Adrenal gland (tissue), 12 donors: Measurements from ENCODE around the gene ZDHHC20. TPM values are rescaled to one million over a fixed set of nuclear protein-coding genes. Genes with fewer than 3 reads are reported as not detected.

Source experiments
- DNase-seq, 7 donors: peaks; one replicate each; pipeline ENCODE4 v3.0.0-alpha.2; 2019 to 2020
- H3K27ac ChIP-seq, 5 donors: fragments of 200-600 bp; sonication (generic) in 4 of 5; 1 replicate in 3 of 5; 2 replicates in 2 of 5; pipeline versions ENCODE4 v1.5.1 to v1.8.0; 2016 to 2020; ENCODE audit warnings: mild to moderate bottlenecking in 1 of 5
- H3K27me3 ChIP-seq: fragments of 200-600 bp; 2 replicates; pipeline ENCODE4 v1.8.0; 2021
- H3K36me3 ChIP-seq, 2 donors: fragments of 200-600 bp; replicated peaks in 1 of 2; 1 replicate in 1 of 2; 2 replicates in 1 of 2; pipeline versions ENCODE4 v1.5.1 to v1.8.0; 2018 to 2022
- H3K4me1 ChIP-seq, 2 donors: fragments of 200-600 bp; replicated peaks in 1 of 2; 1 replicate in 1 of 2; 2 replicates in 1 of 2; pipeline versions ENCODE4 v1.5.1 to v1.8.0; 2018 to 2021
- H3K4me3 ChIP-seq, 4 donors: fragments of 200-600 bp; sonication (generic) in 3 of 4; one replicate each; pipeline ENCODE4 v1.5.1; 2016 to 2018
- H3K9me3 ChIP-seq, 3 donors: fragments of 200-600 bp; sonication (generic) in 1 of 3; replicated peaks in 1 of 3; 1 replicate in 2 of 3; 2 replicates in 1 of 3; pipeline versions ENCODE4 v1.5.1 to v1.8.0; 2016 to 2021
- CTCF ChIP-seq, 6 experiments: fragments of 450-650 bp in 4 of 6; fragments of 200-600 bp in 2 of 6; sonication (generic) in 1 of 6; IDR thresholded peaks; 1 replicate in 5 of 6; 2 replicates in 1 of 6; pipeline versions ENCODE4 v1.5.1 to v1.8.0; 2016 to 2021; ENCODE audit warnings: antibody characterized with exemption in 6 of 6, mild to moderate bottlenecking in 2 of 6, moderate library complexity in 1 of 6
- POLR2A ChIP-seq, 2 donors: fragments of 450-650 bp; IDR thresholded peaks; one replicate each; pipeline ENCODE4 v1.6.1; 2017; ENCODE audit warnings: antibody characterized with exemption in 2 of 2, mild to moderate bottlenecking in 2 of 2, moderate library complexity in 1 of 2
- WGBS, 4 donors: extraction: QIAGEN DNeasy Blood & Tissue Kit in 2 of 4; methylation state at CpG; one replicate each; pipeline versions ENCODE4 v1.1.5 to v1.1.7; 2013 to 2017; 5-methylcytosine and 5-hydroxymethylcytosine counted together
- intact Hi-C, 2 donors: fragments of 100-400 bp; cut with DNase I; formaldehyde crosslinking; loops; one replicate each; pipeline versions ENCODE4 v1.14.1 to v1.15.0; 2022 to 2023
- polyA plus RNA-seq, 3 donors: library from polyadenylated mRNA; stranded (reverse); fragments of 200-250 nt in 2 of 3; fragments of 350-450 nt in 1 of 3; fragmentation: Illumina TruSeq in 1 of 3; extraction: RNeasy Lipid Tissue Mini Kit (QIAGEN cat#74804) in 1 of 3; gene quantifications; one replicate each; pipeline ENCODE4 v1.2.3, GENCODE V29; 2013 to 2014
- total RNA-seq, 9 donors: library from RNA; depleted of rRNA in 4 of 9; stranded (reverse); fragments of >200 nt in 4 of 9; fragments of 120-200 nt in 1 of 9; fragmentation: NEBNext Ultra II Directional in 1 of 9; extraction: Animal tissue kit (Norgen Biotek cat#: 25700) in 1 of 9; gene quantifications; one replicate each; pipeline versions ENCODE4 v1.1.0 to v1.2.4, GENCODE V29; 2013 to 2023
- donor health status: healthy with polysubstance abuse.
- donor health status: Bipolar disorder and iron deficiency.
- donor health status: DM: yes; HTN: yes; CAD: no.
- donor health status: DM: no; HTN: no; CAD: no.
- donor health status: DM: no; HTN: no; CAD: no.
- donor health status: DM: yes; HTN: yes; CAD: no.

ZDHHC20 gene
- total and polyA plus RNA-seq, 12 donors: 7.0 to 93.0 (median 41.2) TPM

- no peak overlapping the region for H3K27ac ChIP-seq
- DNase-seq: no peak
- H3K27me3 ChIP-seq: no peaks in the 10 kb centered on the region
- intact Hi-C loops: no loop called here
- TF ChIP-seq CTCF (IDR thresholded peaks at IDR 0.05) (no peak), POLR2A (IDR thresholded peaks at IDR 0.05) (no peak)
- no peaks in the 10 kb centered on the region for H3K9me3 ChIP-seq
- no peaks in the 10 kb centered on the region for H3K36me3 ChIP-seq
- WGBS, 4 donors: 77 to 80% (median 78%) methylated on average over 8 of the region's 8 CpGs
- H3K4me1 ChIP-seq: peaks cover 0 to 8% of the 10 kb centered on the region in 2 donors
- no peak overlapping the region for H3K4me3 ChIP-seq
Observed at GRCh38 chr13:21330126-21330861, 128.8 kb downstream of the ZDHHC20 start.

GRCh38 chr13:21328836-21329477 lies 130.1 kb downstream of the ZDHHC20 start:
- no peak overlapping the region for H3K27ac ChIP-seq
- DNase-seq: no peak
- H3K4me3 ChIP-seq: no peak overlapping the region
- H3K36me3 ChIP-seq: no peaks in the 10 kb centered on the region
- no peaks in the 10 kb centered on the region for H3K27me3 ChIP-seq
- H3K9me3 ChIP-seq: no peaks in the 10 kb centered on the region
- TF ChIP-seq POLR2A (IDR thresholded peaks at IDR 0.05): no peak
- TF ChIP-seq CTCF (IDR thresholded peaks at IDR 0.05): no peak
- WGBS, 4 donors: 83 to 89% (median 88%) methylated on average over 6 of the region's 6 CpGs
- H3K4me1 ChIP-seq: peaks cover 0 to 8% of the 10 kb centered on the region in 2 donors
- intact Hi-C loops: no loop called here

- H3K36me3 ChIP-seq: no peaks in the 10 kb centered on the region
- H3K9me3 ChIP-seq: no peaks in the 10 kb centered on the region
- no peak for DNase-seq
- H3K27ac ChIP-seq: no peak overlapping the region
- H3K27me3 ChIP-seq: no peaks in the 10 kb centered on the region
- intact Hi-C loops: no loop called here
- no peak overlapping the region for H3K4me3 ChIP-seq
- 64 to 72% (median 66%) methylated on average over 4 to 6 of the region's 6 CpGs for WGBS, 4 donors
- no peak for TF ChIP-seq POLR2A (IDR thresholded peaks at IDR 0.05)
- peaks cover 0 to 8% of the 10 kb centered on the region in 2 donors for H3K4me1 ChIP-seq
Observed at GRCh38 chr13:21328201-21328600, 130.9 kb downstream of the ZDHHC20 start.

GRCh38 chr13:21326155-21327031 lies 132.7 kb downstream of the ZDHHC20 start:
- H3K36me3 ChIP-seq: no peaks in the 10 kb centered on the region
- WGBS, 4 donors: 19 to 40% (median 24%) methylated on average over 31 to 52 of the region's 52 CpGs
- no peaks in the 10 kb centered on the region for H3K9me3 ChIP-seq
- no peaks in the 10 kb centered on the region for H3K27me3 ChIP-seq
- peak; percentile 20 to 63 (median 46) for DNase-seq
- intact Hi-C loops: no loop called here
- H3K4me1 ChIP-seq: peaks cover 0 to 8% of the 10 kb centered on the region in 2 donors
- H3K27ac ChIP-seq: peak overlapping the region in 1 of 5 donors; percentile 54
- peak overlapping the region in 2 of 4 donors; percentile 26 to 64 for H3K4me3 ChIP-seq
- TF ChIP-seq CTCF (IDR thresholded peaks at IDR 0.05) (no peak), POLR2A (IDR thresholded peaks at IDR 0.05) (no peak)
